ENCODE data around the gene CATSPERD.
"Not testable (repeated sequence)": the region's sequence is repeated elsewhere in the genome, so short reads cannot be mapped to it uniquely, and the experiment has no call there.

The CATSPERD gene

DNA sequence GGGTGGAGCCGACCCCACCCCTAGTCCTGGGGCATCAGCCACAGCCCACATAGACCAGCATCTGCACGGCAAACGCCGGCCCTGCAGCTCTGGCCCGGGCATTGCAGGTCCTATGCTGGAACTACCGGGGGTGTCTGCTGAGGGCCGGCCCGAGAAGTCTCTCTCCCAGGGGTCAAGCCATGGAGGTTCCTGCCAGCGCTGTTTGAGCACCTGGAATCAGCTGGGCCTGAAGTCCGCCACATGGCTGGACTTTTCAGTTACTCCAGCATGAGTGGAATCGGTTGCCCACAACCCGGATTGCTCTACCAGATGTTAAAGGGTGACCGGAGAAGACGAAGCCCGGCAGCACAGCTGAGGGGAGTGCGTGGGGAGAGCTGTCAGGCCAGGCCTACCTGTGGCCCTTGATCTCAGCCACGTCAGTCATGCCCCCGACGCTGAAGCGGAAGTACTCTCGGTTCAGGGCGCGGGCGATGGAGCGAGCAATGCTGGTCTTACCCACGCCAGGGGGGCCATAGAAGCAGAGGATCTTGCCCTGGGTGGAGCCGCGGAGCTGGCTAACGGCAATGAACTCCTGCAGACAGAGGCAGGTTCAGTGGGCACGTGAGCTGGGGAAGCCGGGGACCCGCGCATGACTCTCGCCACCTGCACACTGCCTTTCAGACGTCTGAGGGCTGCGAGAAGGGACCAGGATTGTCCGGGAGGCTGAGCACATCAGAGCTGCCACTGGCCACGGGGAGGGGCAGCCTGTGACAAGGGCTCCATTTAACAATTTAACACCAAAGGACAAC, 21.6 kb upstream of the CATSPERD start:
- no peak for DNase-seq

DNA sequence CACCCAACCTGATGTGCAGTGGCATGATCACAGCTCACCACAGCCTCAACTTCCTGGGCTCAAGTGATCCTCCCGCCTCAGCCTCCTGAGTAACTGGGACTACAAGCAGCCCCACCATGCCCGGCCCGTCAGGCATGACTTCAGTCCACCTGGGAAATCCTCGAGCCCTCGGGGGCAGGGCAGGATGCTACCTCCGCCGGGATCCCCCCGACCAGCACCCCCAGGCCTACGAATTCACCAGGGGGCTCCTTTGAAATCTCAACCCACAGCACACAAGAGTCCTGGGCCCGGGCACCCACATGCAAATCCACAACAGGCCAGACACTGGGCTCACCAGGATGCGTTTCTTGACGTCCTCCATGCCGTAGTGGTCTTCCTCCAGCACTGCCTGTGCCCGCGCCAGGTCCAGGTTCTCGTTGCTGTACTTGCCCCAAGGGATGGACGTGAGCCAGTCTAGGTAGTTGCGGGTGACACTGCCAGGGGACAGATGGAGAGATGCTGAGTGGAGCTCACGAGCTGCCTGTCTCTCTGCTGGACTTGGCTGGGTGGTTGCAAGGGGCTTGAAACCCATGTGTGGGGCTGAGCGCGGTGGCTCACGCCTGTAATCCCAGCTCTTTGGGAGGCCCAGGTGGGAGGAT, 19.9 kb upstream of the CATSPERD start:
- no peak for DNase-seq

DNA sequence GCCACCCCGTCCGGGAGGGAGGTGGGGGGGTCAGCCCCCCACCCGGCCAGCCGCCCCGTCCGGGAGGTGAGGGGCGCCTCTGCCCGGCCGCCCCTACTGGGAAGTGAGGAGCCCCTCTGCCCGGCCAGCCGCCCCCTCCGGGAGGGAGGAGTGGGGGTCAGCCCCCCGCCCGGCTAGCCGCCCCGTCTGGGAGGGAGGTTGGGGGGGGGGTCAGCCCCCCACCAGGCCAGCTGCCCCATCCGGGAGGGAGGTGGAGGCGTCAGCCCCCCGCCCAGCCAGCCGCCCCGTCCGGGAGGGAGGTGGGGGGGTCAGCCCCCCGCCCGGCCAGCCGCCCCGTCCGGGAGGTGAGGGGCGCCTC, 18.4 kb upstream of the CATSPERD start:
- DNase-seq = not testable (repeated sequence)

DNA sequence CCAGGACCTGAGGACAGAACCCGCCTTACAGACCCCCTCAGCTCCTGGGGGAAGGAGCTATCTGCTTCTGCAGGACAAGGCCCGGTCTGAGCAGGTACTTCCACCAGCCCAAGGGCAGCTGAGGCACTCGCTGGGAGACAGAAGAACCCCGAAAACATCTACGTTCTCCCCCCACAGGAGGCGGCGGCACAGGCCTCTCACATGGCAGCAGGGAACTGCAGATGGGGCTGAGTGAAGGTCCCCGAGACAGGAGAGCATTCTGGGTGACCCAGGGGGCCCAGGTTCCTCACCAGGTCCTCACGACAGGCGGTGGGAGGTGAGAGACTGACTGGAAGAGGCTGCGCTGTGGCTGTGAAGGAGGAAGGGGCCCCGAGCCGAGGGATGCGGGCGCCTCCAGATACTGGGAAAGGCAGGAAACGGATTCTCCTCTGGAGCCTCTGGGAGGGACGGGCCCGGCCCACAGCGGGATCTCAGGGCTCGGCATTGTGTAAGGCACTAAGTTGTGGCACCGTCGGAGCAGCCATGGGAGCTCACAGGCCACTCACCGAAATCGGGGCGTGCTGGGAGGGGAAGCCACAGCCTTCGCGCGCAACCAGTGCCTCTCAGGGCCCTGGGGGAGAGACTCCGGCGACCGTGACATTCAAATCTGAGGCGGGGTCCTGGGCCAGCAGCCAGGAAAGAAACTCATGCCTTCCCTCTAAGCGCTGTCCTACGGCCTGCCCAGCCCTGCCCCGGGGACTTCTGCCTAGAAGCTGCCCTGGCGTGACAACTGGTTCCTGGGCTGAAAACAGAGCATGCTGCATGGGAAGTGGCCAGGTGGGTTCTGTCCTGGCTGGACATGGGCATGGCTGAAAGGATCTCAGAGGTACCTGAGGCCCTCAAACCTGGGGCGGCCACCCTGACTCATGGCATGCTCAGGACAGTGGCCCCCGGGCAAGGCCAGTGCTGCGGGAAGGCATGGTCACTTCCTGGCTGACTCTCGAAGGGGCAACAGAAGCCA, 16.3 kb upstream of the CATSPERD start:
- DNase-seq = no peak

DNA sequence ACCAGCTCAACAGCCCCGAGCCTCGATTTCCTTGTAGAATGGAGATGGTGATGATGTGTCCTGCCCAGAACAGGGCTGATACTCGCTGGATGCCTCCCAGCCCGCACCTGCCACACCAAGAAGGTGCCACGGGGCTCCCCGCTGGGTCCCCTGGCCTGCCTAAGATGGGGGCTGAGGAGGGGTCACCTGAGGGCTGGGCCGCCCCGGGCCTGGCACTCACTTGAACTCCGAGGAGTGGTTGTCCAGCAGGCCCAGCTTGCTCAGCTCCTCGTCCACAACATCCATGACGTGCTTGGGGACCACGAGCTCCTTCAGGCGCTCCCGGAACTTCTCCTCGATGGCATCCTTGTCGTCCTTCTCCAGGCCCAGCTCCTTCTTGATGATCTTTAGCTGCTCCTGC, 14.9 kb upstream of the CATSPERD start:
- no peak for DNase-seq

DNA sequence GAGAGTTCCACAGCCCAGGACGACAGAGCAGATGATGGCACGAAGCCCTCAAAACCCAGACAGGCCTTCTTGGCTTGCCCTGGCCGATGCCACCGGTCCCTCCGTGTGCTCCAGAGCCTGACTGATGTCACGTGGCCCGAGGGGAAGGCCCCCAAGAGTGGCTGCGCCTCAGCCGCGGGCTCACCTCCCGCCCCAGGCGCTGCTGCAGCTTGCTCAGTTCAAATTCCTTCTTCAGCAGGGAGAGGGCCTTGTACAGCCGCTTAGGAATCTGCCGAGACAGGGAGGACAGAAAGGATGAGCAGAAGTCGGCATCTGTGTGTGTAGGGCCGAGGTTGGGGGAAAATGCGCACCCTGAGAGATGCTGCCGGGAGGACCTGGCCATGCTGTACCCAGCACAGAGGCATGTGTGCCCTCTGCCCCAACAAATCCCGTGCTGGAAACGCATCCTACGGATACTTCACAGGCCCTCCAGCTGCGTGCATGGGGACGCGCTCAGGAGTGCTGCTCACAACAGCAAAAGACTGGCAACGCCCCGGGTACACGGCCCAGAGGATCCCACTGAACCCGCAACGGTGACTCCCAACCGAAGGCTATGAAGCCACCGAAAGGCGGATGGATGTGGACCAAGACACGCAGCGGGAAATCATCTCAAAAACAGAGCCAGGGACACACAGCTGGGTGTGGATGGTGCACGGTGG, 13.4 kb upstream of the CATSPERD start:
- DNase-seq = no peak

DNA sequence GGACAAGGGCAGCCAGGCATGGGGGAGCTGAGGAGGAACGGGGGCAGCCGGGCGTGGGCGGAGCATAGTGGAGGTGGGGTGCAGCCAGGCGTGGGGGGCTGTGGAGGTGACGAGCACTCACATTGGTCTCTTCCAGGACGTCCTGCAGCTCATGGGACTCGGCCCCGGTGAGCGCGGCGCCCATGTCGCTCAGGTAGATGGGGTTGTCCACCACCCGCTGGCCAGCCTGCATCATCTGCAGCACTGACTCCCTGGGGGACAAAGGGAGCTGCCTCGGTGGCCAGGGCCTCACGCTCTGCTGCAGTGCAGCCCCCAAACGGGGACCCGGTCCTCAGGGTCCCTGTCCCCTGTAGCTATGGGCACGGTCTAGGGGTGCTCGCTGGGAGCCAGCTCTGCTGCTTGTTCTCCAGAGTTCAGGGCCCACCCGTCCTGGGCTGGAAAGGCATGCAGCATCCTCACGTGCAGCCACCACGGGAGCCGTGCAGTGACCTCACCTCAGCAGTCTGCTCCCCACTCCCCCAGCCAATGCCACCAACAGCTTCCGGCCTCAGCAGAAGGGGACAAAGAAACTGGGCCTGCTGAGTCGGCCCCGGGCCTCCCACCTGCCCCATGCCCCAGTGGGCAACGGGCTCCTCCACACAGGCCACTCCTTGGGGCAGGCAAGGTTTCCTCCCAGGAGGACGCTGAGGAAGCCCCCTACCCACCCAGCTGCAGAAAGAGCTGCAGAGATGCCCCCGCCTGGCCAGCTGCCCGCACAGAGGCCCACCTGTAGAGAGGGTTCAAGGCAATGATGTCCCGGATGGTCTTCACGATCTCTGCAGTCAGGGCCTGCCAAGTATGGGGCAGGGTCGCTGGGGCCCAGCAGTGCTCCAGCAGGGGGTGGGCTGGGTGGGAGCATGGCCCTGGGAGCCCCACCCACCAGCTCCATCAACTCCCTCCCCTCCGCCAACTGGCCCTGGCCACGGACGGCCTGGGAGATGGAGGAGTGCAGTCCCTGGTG, 12.6 kb upstream of the CATSPERD start:
- DNase-seq = no peak

DNA sequence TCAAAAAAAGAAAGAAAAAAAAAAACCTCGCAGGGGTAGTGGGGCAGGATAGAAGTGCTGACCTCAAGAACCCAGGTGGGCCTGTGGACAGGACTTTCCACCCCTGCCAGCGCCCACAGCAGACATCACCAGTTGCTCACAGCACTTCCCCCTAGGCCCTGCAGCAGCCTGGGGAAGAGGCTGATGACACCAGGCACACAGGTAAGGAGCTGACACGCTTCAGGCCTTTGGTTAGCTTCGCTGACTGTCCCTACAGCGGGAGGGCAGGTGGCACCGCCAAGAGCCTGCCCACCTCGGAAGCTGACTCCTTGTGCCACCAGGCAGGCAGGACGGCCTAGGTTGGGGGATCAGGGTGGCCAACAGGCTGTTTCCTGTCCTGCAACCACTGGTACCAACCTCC, 9.4 kb upstream of the CATSPERD start:
- DNase-seq = no peak

DNA sequence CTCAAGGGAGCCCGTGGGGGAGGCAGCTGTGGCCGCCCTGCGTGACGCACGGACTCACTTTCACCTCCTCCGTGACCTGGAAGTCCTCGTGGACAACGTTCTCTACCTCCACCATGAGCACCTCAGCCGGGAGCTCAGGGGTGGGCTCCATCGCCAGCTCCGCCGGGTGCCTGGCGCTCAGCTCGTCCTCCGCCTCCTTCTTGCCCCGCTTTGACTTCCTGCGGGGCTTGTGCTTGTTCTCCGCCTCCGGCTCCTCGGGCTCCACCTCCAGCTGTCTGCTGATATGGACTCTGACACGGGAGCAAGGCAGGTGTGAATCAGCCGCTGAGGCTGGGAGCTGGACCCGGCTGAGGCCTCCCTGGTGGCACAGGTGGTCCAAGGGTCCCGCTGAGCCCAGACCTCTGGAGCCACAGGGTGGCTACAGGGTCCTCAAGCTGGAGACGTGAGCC, 8.7 kb upstream of the CATSPERD start:
- no peak for DNase-seq

DNA sequence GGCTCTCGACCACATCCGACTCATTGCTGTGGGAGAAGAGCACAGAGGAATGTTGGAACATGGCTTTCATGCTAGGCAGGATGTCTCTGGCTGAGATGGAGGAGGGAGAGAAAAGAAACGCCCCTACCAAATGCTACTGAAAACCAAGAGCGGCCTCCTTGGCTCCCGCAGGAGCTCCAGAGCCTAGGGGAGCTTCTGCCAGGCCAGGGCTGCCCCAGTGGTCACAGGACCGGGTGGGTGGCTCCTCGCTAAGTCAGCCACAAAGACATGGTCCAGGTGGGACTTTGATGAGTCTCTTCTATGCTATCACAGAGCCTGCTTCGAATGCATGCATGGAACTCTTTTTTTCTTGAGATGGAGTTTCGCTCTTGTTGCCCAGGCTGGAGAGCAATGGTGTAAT, 7.2 kb upstream of the CATSPERD start:
- DNase-seq = no peak

DNA sequence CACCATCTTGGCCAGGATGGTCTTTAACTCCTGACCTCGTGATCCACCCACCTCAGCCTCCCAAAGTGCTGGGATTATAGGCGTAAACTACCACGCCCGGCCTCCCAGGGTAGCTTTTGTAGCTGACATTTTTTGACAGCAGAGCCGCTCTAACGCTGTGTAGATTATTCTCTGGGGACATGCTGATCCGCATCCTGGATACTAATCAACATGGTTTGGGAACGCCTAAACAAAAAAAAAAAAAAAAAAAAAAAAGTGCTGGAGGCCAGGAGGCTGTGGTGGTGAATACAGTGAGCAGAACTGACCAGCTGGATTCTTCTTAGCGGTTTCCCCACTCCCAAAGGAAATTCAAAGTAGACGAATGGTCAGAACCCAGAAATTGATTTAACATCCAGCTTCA, 5.6 kb upstream of the CATSPERD start:
- DNase-seq = no peak

DNA sequence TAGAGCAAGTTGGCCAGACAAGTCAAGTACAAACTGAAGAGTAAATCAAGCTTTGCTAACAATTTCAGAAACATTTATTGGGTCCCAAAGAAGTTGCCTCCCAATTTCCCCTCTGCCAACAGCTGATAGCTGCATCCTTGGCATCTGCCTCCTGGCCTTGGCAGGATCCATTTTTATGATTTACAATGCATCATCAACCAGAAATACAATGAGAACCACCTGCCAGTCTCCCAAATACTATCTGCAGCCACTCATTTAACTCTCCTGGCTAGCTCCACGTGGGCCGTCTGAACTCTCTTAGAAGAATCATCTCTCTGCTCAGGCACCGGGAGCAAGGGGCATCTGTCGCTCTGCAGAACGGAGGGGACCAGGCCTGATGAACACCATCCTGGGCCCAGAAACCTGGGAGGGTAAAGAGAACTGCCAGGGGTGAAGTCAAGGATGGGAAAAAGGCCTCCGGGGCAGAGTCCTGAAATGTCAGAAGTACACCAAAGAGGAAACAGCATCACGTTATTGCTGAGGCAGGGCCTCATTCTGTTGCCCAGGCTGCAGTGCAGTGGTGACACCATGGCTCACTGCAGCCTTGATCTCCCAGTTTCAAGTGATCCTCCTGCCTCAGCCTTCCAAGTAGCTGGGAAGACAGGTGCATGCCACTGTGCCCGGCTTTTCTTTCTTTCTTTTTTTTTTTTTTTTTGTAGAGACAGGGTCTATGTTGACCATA, 3.1 kb upstream of the CATSPERD start:
- no peak for DNase-seq

DNA sequence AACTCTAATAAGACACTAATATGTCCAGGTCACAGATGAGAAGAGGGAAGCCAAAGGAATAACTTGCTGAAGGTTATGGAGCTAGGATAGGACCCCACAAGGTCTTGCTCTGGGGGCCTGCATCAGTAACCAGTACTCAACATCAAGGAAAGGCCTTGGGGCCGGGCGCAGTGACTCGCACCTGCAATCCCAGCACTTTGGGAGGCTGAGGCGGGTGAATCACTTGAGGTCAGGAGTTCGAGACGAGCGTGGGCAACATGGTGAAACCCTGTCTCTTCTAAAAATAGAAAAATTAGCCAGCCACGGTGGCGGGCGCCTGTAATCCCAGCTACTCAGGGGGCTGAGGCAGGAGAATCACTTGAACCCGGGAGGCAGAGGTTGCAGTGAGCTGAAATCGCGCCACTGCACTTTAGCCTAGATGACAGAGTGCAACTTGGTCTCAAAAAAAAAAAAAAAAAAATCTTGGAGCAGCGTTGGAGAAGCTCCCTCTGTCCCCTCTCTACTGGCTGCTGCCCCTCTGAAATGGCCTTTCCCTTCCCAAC, 2.3 kb upstream of the CATSPERD start:
- DNase-seq = no peak

DNA sequence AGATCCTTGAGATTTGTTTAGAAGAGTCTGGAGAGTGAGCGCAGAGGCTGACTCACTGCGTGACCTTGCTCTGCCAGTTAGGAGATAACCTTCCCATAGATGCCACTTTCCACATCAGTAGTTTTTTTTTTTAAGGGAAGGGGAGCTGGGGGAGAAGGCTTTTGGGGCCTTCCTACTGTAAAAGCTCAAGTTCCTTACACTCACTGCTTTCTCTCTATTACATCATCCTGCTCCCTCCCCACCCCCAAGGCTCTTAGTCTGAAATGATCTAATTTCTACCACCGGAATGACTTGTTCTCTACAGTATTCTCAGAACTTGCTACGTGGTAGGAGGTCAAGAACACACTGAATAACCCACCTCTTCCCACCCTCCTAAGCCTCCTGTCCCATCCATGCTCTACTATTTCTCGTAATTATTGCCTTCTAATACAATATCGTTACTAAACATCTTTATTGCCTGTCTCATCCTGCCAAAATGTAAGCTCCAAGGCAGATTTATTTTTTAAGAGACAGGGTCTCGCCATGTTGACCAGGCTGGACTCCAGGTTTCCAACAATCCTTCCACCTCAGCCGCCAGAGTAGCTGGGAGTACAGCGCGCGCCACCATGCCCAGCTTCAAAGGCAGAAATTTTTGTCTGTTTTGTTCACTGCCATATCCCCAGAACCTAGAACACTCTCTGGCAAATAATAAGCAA, 1.7 kb upstream of the CATSPERD start:
- peak; percentile 88 for DNase-seq

DNA sequence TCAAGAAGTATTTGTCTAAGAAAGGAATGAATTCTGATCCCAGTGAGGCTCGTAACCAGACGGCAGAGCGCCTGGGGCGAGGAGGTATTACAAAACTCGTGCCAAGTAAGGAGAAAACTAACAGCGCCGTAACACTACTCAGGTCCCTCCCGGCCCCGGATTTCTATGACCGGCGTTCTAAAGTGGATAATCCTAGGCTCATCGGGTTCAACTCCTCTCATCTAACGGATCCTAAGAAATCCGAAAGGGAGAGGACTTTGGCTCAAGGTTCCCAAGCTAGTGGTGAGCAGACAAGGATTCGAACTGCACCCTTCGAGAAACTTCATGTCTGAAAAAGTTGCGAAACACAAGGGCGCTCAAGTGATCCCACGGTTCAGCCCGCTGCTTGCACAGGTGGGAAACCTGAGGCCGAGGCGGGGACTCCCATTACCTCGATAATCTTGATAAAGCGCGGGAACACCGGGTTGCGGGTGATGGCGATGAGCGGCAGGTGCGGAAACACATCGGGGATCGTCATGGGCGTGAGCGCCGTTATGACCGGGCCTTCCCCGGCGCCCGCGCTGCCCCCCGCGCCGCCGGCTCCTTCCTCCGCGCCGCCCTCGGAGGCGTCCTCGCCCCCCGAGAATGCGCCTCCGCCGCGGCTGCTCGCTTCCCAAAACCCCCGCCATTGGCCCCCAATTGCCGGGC, 1.0 kb upstream of the CATSPERD start:
- DNase-seq = no peak

DNA sequence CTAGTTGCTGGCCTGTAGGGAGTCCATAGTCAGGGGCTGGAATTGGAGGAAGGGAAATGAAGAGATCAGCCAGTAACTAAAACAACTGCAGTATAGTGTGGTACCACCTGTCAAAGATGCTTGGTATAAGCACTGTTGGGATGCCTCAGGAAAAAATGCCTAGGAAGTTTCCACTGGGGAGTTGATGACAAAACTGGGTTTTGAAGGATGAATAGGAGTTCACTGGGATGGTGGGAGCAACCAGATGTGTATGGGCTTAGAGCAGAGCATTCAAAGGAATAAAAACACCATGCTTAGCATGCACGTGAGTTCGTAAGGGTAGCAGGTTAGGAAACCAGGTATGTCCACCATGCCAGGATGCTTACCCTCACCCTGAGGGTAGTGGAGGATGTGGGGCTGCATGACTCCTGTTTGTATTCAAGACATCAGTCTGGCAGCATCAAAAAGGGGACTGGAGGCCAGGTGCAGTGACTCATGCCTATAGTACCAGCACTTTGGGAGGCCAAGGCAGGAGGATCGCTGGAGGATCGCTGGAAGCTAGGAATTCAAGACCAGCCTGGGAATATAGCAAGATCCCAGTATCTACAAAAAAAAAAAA, 7.1 kb downstream of the CATSPERD start:
- no peak for DNase-seq

DNA sequence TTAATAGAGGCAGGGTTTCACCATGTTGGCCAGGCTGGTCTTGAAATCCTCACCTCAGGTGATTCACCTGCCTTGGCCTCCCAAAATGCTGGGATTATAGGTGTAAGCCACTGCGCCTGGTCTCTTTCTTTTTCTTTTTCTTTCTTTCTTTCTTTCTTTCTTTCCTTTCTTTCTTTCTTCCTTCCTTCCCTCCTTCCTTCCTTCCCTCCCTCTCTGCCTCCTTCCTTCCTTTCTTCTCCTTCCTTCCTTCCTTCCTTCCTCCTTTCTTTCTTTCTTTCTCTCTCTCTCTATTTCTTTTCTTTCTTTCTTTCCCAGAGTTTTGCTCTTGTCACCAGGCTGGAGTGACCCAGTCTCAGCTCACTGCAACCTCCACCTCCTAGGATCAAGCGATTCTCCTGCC, 12.7 kb downstream of the CATSPERD start:
- DNase-seq = not testable (repeated sequence)

DNA sequence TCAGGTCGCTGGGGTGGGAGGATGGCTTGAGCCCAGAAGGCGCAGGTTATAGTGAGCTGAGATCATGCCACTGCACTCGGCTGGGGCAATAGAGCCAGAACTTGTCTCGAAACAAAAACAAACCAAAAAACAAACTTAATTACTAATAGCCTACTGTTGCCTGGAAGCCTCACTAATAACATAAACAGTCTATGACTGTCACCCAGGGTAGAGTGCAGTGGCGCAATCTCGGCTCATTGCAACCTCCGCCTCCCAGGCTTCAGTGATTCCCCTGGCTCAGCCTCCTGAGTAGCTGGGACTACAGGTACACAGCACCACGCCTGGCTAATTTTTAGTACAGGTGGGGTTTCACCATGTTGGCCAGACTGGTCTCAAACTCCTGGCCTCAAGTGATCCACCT, 18.0 kb downstream of the CATSPERD start:
- DNase-seq = no peak

DNA sequence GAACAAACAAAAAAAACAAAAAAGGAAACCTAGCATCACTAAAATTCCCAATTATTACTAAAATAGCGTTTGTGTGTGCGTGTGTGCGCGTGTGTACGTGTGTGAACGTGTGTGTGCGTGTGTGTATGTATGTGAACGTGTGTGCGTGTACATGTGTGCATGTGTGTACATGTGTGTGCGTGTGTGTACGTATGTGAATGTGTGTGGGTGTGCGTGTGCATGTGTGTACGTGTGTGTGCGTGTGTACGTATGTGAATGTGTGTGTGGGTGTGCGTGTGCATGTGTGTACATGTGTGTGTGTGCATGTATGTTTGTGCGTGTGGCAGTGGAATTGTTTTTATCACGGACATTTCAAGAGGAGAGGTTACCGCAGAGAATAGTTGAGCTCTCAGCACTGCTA, 21.6 kb downstream of the CATSPERD start:
- no peak for DNase-seq
